COLO829 (cell line): ENCODE results near the gene RNF7.
"Not testable (repeated sequence)": the region's sequence is repeated elsewhere in the genome, so short reads cannot be mapped to it uniquely, and the experiment has no call there.

ENCODE experiments used
- DNase-seq: peaks from one replicate; pipeline ENCODE4 v3.0.0; 2012; ENCODE audit warnings: low spot score

RNF7 gene

GRCh38 chr3:141738022-141738890, at the start of gene RNF7:
TSS of gene RNF7 (plus strand) at chr3:141738298. CDS start at chr3:141738342, 44 bp downstream.
- DNase-seq, result peak; percentile 93

- no peak for DNase-seq
Measured at GRCh38 chr3:141690431-141691072, 47.5 kb upstream of the RNF7 start.

GRCh38 chr3:141691471-141691870, 46.6 kb upstream of the RNF7 start:
- DNase-seq, result not testable (repeated sequence)

- DNase-seq, result not testable (repeated sequence)
Measured at GRCh38 chr3:141692973-141693372, 45.1 kb upstream of the RNF7 start.

- no peak for DNase-seq
Measured at GRCh38 chr3:141699324-141699723, 38.8 kb upstream of the RNF7 start.

GRCh38 chr3:141699897-141700296, 38.2 kb upstream of the RNF7 start:
- no peak for DNase-seq

GRCh38 chr3:141703367-141703766, 34.7 kb upstream of the RNF7 start:
- not testable (repeated sequence) for DNase-seq

GRCh38 chr3:141707741-141708203, 30.3 kb upstream of the RNF7 start:
- DNase-seq, result peak; percentile 54

- no peak for DNase-seq
Measured at GRCh38 chr3:141708367-141708766, 29.7 kb upstream of the RNF7 start.

- DNase-seq, result no peak
Measured at GRCh38 chr3:141709126-141709770, 28.9 kb upstream of the RNF7 start.

GRCh38 chr3:141710121-141710520, 28.0 kb upstream of the RNF7 start:
- no peak for DNase-seq

- no peak for DNase-seq
Measured at GRCh38 chr3:141710888-141711616, 27.0 kb upstream of the RNF7 start.

- DNase-seq, result no peak
Measured at GRCh38 chr3:141714671-141715070, 23.4 kb upstream of the RNF7 start.

GRCh38 chr3:141722081-141722480, 16.0 kb upstream of the RNF7 start:
- peak; percentile 57 for DNase-seq

GRCh38 chr3:141722648-141723047, 15.4 kb upstream of the RNF7 start:
- DNase-seq, result no peak

GRCh38 chr3:141723255-141723654, 14.8 kb upstream of the RNF7 start:
- DNase-seq, result no peak

- DNase-seq, result no peak
Measured at GRCh38 chr3:141724186-141724585, 13.9 kb upstream of the RNF7 start.

- no peak for DNase-seq
Measured at GRCh38 chr3:141725036-141725435, 13.1 kb upstream of the RNF7 start.

GRCh38 chr3:141726483-141726882, 11.6 kb upstream of the RNF7 start:
- DNase-seq, result no peak

GRCh38 chr3:141728355-141728892, 9.7 kb upstream of the RNF7 start:
- DNase-seq, result no peak

- DNase-seq, result no peak
Measured at GRCh38 chr3:141729240-141729639, 8.9 kb upstream of the RNF7 start.

GRCh38 chr3:141735176-141735575, 2.9 kb upstream of the RNF7 start:
- no peak for DNase-seq
